Neural cell (in vitro differentiated cells): ENCODE results near the gene BICD1. TPM values are rescaled to one million over a fixed set of nuclear protein-coding genes. Genes with fewer than 3 reads are reported as not detected.

Experiments
- H2AFZ ChIP-seq: fragments of 200-600, 300-800 bp; sonication (generic), shearing (Covaris generic); 2 replicates; pipeline ENCODE4 v1.6.0; 2014; ENCODE audit warnings: low read depth, mild to moderate bottlenecking, antibody characterized with exemption, low read length, moderate library complexity
- H3F3A ChIP-seq: fragments of 200-600 bp; shearing (Covaris generic); 2 replicates; pipeline ENCODE4 v1.6.1; 2016; ENCODE audit warnings: mild to moderate bottlenecking, moderate library complexity, mixed read lengths, antibody characterized with exemption, low read length; ENCODE audit not compliant: insufficient read depth, poor library complexity, severe bottlenecking
- H3K27ac ChIP-seq: fragments of 200-600, 300-800 bp; sonication (generic), shearing (Covaris generic); 2 replicates; pipeline ENCODE4 v1.5.1; 2014; ENCODE audit warnings: mild to moderate bottlenecking, low read length, moderate library complexity
- H3K27me3 ChIP-seq: fragments of 300-800, 200-600 bp; sonication (generic), shearing (Covaris generic); 2 replicates; pipeline ENCODE4 v1.6.0; 2014; ENCODE audit warnings: mild to moderate bottlenecking, low read depth, low read length, moderate library complexity; ENCODE audit not compliant: insufficient read depth
- H3K36me3 ChIP-seq: fragments of 300-800, 200-600 bp; sonication (generic), shearing (Covaris generic); 2 replicates; pipeline ENCODE4 v1.5.1; 2014; ENCODE audit warnings: mild to moderate bottlenecking, antibody characterized with exemption, low read length, moderate library complexity; ENCODE audit not compliant: insufficient read depth
- H3K4me2 ChIP-seq: fragments of 300-800, 200-600 bp; sonication (generic), shearing (Covaris generic); 2 replicates; pipeline ENCODE4 v1.6.0; 2014; ENCODE audit warnings: mild to moderate bottlenecking, low read length
- H3K4me3 ChIP-seq: fragments of 300-800, 200-600 bp; sonication (generic), shearing (Covaris generic); 2 replicates; pipeline ENCODE4 v1.5.1; 2014; ENCODE audit warnings: mild to moderate bottlenecking, low read length, moderate library complexity
- H3K79me2 ChIP-seq: fragments of 200-600 bp; shearing (Covaris generic); replicated peaks from 2 replicates; pipeline ENCODE4 v1.6.0; 2014; ENCODE audit warnings: mild to moderate bottlenecking, low read length, moderate library complexity; ENCODE audit not compliant: insufficient read depth
- H3K9ac ChIP-seq: fragments of 300-800, 200-600 bp; sonication (generic), shearing (Covaris generic); 2 replicates; pipeline ENCODE4 v1.6.1; 2016; ENCODE audit warnings: mild to moderate bottlenecking, low read length, mixed read lengths
- H3K9me2 ChIP-seq: fragments of 200-600 bp; shearing (Covaris generic); 2 replicates; pipeline ENCODE4 v1.6.1; 2016; ENCODE audit warnings: mild to moderate bottlenecking, low read length, mixed read lengths; ENCODE audit not compliant: insufficient read depth
- H3K9me3 ChIP-seq: fragments of 200-600, 300-800 bp; sonication (generic), shearing (Covaris generic); 2 replicates; pipeline ENCODE4 v1.6.1; 2016; ENCODE audit warnings: mild to moderate bottlenecking, mixed run types, low read length, moderate library complexity, mixed read lengths
- H4K20me1 ChIP-seq: fragments of 200-600 bp; shearing (Covaris generic); 2 replicates; pipeline ENCODE4 v1.6.1; 2016; ENCODE audit warnings: mild to moderate bottlenecking, mixed run types; ENCODE audit not compliant: insufficient read depth
- CTCF ChIP-seq: fragments of 450-650 bp; IDR thresholded peaks from 2 replicates; pipeline ENCODE4 v1.5.1; 2014; ENCODE audit warnings: antibody characterized with exemption, mild to moderate bottlenecking, moderate library complexity; ENCODE audit not compliant: poor library complexity, severe bottlenecking
- EP300 ChIP-seq: fragments of 450-650 bp; conservative IDR thresholded peaks from 2 replicates; pipeline ENCODE4 v1.6.1; 2014; ENCODE audit warnings: antibody characterized with exemption, mild to moderate bottlenecking, moderate library complexity; ENCODE audit not compliant: poor library complexity, severe bottlenecking
- EZH2 ChIP-seq: fragments of 200-600, 300-800 bp; shearing (Covaris generic), sonication (generic); IDR thresholded peaks from 2 replicates; pipeline ENCODE4 v1.6.1; 2014; ENCODE audit warnings: antibody characterized with exemption, low read length, borderline replicate concordance, mild to moderate bottlenecking; ENCODE audit not compliant: insufficient read depth, poor library complexity, severe bottlenecking
- MXI1 ChIP-seq: fragments of 450-650 bp; conservative IDR thresholded peaks from 2 replicates; pipeline ENCODE4 v1.6.1; 2014; ENCODE audit warnings: antibody characterized with exemption, mild to moderate bottlenecking; ENCODE audit not compliant: poor library complexity, severe bottlenecking
- POLR2AphosphoS5 ChIP-seq: IDR thresholded peaks from 2 replicates; pipeline ENCODE4 v1.6.1; 2012
- RAD21 ChIP-seq: fragments of 450-650 bp; conservative IDR thresholded peaks from 2 replicates; pipeline ENCODE4 v1.6.1; 2014; ENCODE audit warnings: antibody characterized with exemption, mild to moderate bottlenecking, moderate library complexity
- SMC3 ChIP-seq: fragments of 450-650 bp; conservative IDR thresholded peaks from 2 replicates; pipeline ENCODE4 v1.6.1; 2014; ENCODE audit warnings: antibody characterized with exemption, mild to moderate bottlenecking, moderate library complexity; ENCODE audit not compliant: poor library complexity
- polyA plus RNA-seq: library from polyadenylated mRNA; depleted of rRNA; stranded (reverse); fragments of >200 nt; gene quantifications from 2 replicates; pipeline ENCODE4 v1.2.3, GENCODE V29; 2014

BICD1 gene
- polyA plus RNA-seq, 1 donor from 2014 or later = 41.1 TPM

- Histone ChIP-seq H3K4me3 (no peak overlapping the region), H3K9me2 (no peaks in the 10 kb centered on the region), H4K20me1 (no peaks in the 10 kb centered on the region), H3K9me3 (no peaks in the 10 kb centered on the region), H2AFZ (no peak overlapping the region), H3K36me3 (no peaks in the 10 kb centered on the region), H3F3A (no peaks in the 10 kb centered on the region), H3K79me2 (no peaks in the 10 kb centered on the region), H3K27me3 (no peaks in the 10 kb centered on the region), H3K9ac (no peak overlapping the region), H3K27ac (no peak overlapping the region), H3K4me2 (no peak overlapping the region)
- TF ChIP-seq SMC3 (no peak), RAD21 (peak; percentile 62), CTCF (peak; percentile 52), POLR2AphosphoS5 (no peak), EZH2 (no peak)
These were observed 198.5 kb downstream of the BICD1 start for GRCh38 chr12:32305163-32305562.

GRCh38 chr12:32307326-32307725 is 200.7 kb downstream of the BICD1 start:
- no peaks in the 10 kb centered on the region for H3K9me3 ChIP-seq
- H3F3A ChIP-seq = no peaks in the 10 kb centered on the region
- no peak overlapping the region for H3K4me2 ChIP-seq
- H3K79me2 ChIP-seq = peaks cover 2% of the 10 kb centered on the region
- H3K9me2 ChIP-seq = no peaks in the 10 kb centered on the region
- no peak overlapping the region for H3K9ac ChIP-seq
- H3K36me3 ChIP-seq = no peaks in the 10 kb centered on the region
- no peak overlapping the region for H3K27ac ChIP-seq
- no peak overlapping the region for H3K4me3 ChIP-seq
- H3K27me3 ChIP-seq = no peaks in the 10 kb centered on the region
- no peaks in the 10 kb centered on the region for H4K20me1 ChIP-seq
- no peak for TF ChIP-seq EP300
- TF ChIP-seq RAD21 = no peak
- TF ChIP-seq POLR2AphosphoS5 = no peak
- TF ChIP-seq MXI1 = no peak
- no peak for TF ChIP-seq EZH2
- H2AFZ ChIP-seq = no peak overlapping the region

GRCh38 chr12:32309811-32310736 is 203.4 kb downstream of the BICD1 start:
- no peaks in the 10 kb centered on the region for H3K27me3 ChIP-seq
- H3K9me3 ChIP-seq = no peaks in the 10 kb centered on the region
- no peaks in the 10 kb centered on the region for H4K20me1 ChIP-seq
- no peak for TF ChIP-seq EZH2
- no peak overlapping the region for H3K4me3 ChIP-seq
- H3F3A ChIP-seq = no peaks in the 10 kb centered on the region
- peaks cover 2% of the 10 kb centered on the region for H3K79me2 ChIP-seq
- no peak overlapping the region for H3K4me2 ChIP-seq
- H2AFZ ChIP-seq = no peak overlapping the region
- no peaks in the 10 kb centered on the region for H3K9me2 ChIP-seq
- H3K9ac ChIP-seq = no peak overlapping the region
- no peak overlapping the region for H3K27ac ChIP-seq
- H3K36me3 ChIP-seq = no peaks in the 10 kb centered on the region
